Activated CD4-positive, alpha-beta T cell treated with anti-CD3 and anti-CD28 coated beads, Interleukin-2, amount 50 U/mL, for 4 hours (primary cell): Measurements from ENCODE around the gene EIF4A3.

Experiments used
- DNase-seq, 2 experiments: peaks; one replicate each; pipeline ENCODE4 v3.0.0-alpha.2; 2020

EIF4A3 gene

GRCh38 chr17:80130992-80131391, 15.9 kb downstream of the EIF4A3 start:
- no peak for DNase-seq

GRCh38 chr17:80129006-80129565, 17.8 kb downstream of the EIF4A3 start:
- no peak for DNase-seq

GRCh38 chr17:80126449-80126715, 20.5 kb downstream of the EIF4A3 start:
- DNase-seq = no peak

GRCh38 chr17:80125656-80126448, 21.1 kb downstream of the EIF4A3 start:
- no peak for DNase-seq

- DNase-seq = no peak
These were observed 22.5 kb downstream of the EIF4A3 start for GRCh38 chr17:80124351-80124981.

GRCh38 chr17:80123791-80124190, 23.1 kb downstream of the EIF4A3 start:
- no peak for DNase-seq

- DNase-seq = no peak
These were observed 23.9 kb downstream of the EIF4A3 start for GRCh38 chr17:80122926-80123505.

- DNase-seq = no peak
These were observed 24.8 kb downstream of the EIF4A3 start for GRCh38 chr17:80122026-80122575.

GRCh38 chr17:80119839-80120238, 27.1 kb downstream of the EIF4A3 start:
- no peak for DNase-seq

GRCh38 chr17:80119271-80119791, 27.6 kb downstream of the EIF4A3 start:
- DNase-seq = no peak

GRCh38 chr17:80118601-80119270, 28.2 kb downstream of the EIF4A3 start:
- DNase-seq = no peak

- no peak for DNase-seq
These were observed 29.2 kb downstream of the EIF4A3 start for GRCh38 chr17:80117491-80118401.

- DNase-seq = no peak
These were observed 30.0 kb downstream of the EIF4A3 start for GRCh38 chr17:80116921-80117380.

GRCh38 chr17:80116276-80116920, 30.5 kb downstream of the EIF4A3 start:
- no peak for DNase-seq

- DNase-seq = no peak
These were observed 31.8 kb downstream of the EIF4A3 start for GRCh38 chr17:80115159-80115558.

GRCh38 chr17:80114758-80115157, 32.2 kb downstream of the EIF4A3 start:
- no peak for DNase-seq

GRCh38 chr17:80113033-80113484, 33.9 kb downstream of the EIF4A3 start:
- no peak for DNase-seq

GRCh38 chr17:80112471-80113032, 34.4 kb downstream of the EIF4A3 start:
- no peak for DNase-seq

GRCh38 chr17:80111702-80112470, 35.0 kb downstream of the EIF4A3 start:
- no peak for DNase-seq
